D341Med (cell line): Measurements from ENCODE around the gene SYPL1.

ENCODE experiments used
- DNase-seq: peaks from one replicate; pipeline ENCODE4 v3.0.0; 2012; ENCODE audit warnings: low spot score

Gene SYPL1

DNA sequence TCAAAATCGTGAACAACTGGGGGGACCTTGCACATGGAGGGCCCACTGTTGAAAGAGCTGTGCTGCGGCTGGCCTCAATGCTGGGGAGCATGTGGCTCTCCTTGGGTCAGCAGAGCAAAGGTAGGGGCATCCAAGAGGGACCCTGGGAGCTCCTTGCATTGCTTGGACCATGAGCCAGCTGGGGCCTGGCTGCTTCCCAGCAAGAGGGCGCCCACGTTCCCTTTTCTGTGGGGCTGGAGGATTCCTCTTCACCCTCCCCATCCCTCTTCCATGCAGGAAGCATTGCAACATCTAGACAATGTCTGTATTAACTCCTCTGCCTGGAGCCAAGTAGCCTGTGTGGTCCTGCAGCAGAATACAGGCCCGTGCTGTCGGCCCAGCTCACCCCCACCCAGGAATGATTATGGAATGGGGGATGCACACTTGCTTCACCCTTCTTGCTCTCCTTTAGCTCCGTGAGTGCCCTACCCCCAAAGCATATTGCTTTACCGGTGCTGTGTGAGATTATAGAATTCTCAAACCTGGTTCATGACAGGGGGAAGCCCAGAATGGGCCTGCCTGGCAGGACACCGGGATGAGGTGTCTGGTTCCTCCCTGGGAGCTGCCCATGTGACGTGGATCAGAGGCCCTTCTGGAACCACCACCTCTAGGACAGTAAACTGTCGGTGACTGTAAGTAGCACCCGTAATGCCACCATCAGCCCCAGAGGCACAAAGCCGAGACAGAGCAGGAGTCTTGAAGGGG is 61.9 kb downstream of the SYPL1 start:
- no peak for DNase-seq

DNA sequence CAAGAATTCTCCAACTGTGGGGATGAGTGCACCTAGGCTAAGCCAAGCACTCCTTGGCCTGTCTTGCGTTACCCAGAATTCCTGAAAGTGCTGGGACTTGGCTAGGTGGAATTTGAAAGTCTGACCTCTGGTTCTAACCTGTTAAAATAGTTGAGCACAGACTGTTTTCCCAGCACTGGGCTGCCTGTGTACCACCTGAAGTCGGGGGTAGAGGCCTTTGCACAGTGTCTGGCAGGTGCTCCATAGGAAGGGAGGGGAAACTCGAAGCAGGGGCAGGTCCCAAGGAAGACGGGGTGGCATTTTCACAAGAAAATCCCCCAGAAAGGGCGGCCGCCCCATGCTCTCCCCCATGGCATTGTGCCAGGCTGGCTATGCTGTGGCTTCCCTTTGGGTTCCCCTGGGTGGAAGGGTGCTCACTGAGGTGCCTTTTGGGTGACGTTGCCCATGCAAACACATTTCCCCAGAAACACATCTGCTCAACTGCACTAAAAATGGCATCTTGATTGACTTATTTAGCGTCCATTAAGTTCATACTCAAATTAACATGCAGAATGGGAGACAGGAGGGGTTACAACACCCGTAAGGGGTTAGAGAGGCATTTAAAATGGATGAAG is 62.9 kb downstream of the SYPL1 start:
- no peak for DNase-seq

DNA sequence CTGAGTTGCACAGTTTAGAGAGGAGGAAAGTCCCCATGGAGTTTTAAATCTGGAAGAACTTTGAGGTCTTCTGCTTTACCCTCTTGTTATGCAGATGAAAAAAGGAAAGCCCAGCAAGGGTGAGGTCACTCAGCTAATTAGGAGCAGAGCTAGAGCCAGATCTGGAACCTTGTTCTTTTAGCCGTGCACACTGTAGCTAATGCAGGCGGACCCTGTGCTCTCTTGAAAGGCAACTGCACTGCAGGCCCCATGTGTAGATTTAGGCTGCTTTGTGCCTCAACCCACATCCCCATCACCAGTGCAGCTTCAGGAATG is 63.4 kb downstream of the SYPL1 start:
- DNase-seq = no peak

DNA sequence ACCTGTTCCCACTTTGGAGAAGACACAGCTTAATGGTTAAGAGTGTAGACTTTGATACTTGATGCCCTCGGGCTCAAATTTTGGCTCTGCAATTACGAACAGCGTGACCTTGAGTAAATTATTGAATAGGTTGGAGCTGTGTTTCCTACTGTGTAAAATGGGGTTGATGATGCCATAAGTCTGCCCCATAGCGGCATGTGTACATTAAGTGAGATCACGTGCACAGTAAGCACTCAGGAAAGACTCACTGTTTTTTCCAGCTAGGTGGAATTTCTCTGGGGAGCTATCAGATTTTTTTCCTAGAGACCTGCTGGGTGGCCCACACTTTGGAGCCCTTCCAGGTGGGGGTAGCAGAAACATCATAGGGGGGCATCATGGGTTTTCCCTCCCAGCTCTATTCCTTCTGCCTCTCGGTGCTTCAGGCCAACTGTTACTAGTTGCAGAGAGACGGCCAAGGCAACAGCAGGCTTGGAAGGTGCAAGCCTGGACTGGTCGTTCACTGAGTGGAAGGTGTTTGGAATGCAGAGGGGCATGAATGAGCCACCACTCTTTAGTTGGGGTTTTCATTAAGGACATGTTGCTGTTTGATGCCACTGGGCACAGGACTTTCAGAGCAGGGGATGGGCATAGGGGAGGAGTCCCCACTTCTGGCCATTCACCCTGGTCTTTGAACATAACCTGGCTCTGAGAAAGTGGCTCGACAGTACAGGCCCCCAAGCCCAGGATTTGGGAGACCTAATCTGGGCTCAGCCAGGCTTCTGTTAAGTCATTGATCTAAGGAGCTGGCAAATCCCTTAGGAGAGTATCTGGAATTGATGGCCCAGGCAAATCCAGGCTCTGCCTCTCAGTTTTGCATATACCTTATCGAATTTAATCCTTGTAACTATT is 64.0 kb downstream of the SYPL1 start:
- DNase-seq = no peak

DNA sequence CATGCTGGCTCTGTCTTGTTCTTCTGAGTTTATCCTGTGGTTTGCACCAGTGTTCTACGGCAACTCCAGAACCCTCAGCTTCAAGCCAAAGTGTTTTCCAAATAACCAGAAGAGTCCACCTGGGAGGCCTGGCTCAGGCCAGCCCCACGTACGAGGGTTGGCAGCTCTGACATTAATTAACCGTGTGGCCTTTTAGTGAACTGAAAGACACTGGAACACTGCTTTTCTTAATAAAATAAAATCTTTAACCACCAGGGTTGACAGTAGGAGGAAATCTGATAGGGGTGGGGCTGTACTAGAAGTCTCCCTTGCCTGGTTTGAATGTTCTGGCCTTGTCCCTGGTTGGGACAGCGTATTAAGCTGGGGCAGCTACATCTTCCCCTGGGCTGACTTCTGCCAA is 64.9 kb downstream of the SYPL1 start:
- DNase-seq = no peak

DNA sequence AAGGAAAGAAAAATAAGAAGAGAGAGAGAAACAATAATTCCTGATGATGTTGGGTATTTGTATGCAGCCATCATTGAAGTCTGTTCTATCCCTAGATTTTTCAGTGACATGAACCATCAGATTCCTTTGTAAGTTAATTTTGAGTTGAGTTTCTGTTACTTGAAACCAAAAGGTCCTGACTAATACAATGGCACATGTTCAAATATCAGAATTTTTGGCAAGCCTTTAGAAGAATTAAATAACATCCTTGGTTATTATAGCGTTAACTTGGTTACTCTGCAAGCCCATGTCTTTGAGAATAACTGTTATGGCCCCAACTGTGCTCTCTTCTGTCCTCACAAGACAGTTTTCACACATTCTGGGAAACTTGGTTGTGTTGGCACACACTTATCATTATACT is 66.5 kb downstream of the SYPL1 start:
- no peak for DNase-seq

DNA sequence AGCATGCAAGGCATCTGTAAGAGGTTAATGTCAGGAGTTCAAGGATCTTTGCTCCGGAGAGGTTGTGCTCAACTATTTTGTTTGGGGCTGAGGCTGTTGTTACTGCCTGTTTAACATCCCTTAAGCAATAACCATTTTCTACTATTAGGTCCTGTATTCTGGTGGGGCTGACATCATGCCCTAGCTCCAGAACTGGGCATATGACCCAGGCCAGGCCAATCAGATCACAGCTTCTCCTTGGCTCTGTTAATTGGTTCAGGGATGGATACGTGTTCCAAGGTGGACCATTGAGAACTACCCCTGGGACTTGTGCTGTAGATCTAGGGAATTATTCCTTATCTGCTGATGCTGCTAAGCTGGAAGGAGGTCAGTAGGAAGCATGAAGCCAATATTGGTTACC is 67.0 kb downstream of the SYPL1 start:
- no peak for DNase-seq

DNA sequence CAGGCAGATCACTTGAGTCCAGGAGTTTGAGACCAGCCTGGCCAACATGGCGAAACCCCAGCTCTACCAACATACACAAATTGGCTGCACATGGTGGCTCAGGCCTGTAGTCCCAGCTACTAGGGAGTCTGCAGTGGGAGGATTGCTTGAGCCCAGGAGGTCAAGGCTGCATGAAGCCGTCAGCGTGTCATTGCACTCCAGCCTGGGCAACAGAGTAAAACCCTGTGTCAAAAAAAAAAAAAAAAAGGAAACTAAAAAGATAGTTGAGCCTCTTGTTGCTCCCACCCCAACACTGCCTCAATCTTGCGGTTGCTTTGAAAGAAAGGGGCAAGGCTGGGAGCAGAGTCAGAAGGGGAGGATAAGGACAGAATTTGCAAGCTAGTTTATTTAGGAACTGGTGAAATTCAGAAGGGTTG is 69.9 kb downstream of the SYPL1 start:
- DNase-seq = no peak

DNA sequence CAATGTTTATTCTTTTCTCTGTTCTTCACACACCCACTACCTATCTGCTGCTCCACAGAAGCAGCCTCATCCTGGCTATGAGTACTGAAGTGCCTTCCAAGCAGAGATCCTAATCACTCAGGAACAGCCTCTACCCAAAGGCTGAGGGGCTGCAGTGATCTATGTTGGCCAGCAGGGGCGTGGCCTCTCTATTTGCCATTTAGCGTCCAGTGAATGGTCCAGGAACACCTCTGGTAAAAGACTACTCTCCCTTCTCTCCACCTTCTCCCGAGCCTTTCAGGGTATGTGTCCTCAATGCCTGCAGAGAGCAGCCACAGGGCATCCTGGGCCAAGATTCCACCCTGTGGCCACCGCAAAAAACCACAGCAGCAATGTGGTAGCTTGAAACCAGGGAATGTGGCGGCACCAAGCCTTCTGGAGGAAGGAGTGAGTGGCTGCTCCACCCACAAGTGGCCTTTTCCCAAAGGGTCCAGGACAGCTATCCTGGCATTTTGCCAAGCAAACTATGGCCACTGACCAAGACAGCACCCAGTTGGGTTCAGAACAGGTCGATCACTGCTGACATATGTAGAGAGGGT is 70.9 kb downstream of the SYPL1 start:
- DNase-seq = peak; percentile 76
